SW480 (cell line): ENCODE data around the gene KCNJ9.

Experiments
- DNase-seq: peaks from one replicate; pipeline ENCODE4 v3.0.0-alpha.2; 2016; ENCODE audit warnings: low spot score

Gene KCNJ9

DNA sequence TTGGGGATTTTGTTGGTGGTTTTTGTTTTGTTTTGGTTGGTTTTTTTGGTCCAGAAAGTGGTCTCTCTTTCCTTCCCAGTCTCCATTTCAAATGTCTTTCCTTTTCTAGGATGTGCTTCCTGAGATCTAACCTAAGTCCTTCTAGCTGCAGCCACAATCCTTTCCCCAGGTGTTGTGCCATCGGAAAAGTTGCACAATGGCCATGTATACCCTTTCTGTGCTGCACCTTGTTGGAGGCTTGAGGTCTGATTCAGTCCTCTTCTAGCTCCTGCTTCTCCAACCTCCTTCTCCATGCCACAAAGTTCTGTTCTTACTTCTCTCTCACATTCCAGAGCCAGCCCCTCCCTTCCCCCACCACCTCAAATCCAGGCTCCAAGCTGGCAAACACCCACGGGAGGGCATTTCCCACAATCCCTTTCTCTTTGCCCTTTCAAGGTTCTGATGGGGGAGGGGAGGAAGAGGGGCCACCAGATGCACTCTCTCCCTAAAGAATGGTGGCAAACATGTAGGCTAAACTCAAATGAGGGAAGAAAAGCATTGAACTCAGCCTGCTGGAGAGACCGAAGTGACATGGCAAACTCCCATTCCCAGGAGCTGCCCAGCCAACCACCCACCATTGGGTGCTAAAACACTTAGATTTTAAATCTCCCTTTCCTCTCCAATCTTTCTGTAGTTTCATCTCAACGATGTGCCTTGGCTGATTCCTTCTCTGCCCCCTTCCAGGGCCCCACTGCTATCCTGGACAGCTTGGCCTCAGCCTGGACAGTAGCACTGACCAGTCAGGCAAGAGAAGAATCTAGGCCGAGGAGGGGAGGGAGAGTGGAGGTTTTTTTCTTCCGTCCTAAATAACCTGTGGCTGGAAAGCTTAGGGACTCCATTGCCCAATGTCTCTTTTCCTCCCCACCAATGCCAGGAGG, 14.3 kb upstream of the KCNJ9 start:
- no peak for DNase-seq

DNA sequence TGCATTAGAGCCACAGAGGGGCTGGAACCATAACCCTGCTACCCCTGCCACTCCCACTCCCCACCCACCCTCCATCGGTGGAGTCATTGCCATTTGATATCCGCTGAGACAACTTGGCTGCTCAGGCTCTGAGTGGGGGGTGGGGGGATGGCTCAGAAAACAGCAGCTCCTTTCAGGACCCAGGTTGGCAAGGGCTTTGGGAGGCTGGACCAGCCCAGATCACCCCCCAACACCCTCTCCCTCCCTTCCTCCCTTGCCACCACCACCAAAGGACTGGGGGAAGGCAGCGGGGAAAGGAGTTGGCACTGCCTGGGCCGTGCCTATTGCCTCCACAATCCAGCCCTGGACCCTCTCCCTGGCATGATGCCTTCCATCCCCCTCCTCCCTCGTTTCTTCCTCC, 13.1 kb upstream of the KCNJ9 start:
- no peak for DNase-seq

DNA sequence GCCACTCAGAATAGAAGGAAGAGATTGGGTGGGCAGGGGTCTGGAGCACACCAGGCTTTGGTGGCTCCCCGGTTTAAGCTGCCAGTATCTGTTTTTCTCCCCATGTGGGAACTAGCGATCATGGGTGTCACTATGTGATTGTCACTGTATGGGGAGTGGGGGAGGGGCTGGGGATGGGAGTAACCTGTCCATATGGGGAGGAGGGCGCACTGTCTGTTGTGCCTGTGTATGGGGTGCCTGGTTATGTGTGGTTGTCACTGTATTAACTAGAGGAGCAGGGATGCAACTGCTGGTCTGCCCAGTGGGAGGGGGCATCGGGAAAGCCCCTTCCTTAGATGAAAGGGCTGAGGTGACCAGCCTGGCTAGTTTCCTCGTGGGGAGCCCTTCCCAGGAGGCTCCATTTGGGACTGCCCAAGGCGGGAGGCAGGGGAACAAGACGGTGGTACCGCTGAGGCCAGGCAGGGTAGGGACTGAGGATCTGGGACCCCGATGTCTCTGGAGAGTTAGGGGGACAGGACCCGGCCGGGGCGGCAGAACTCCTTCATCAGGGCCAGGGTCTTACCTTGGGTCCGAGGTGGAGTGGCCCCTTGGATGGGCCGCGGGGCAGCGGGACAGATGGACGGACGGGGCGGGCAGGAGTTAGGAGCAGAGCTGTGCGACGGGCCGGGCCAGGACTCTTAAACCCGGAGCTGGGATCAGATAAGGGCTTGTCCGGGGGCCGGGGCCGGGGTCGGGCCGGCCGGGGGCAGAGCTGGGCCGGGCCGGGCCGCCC, 11.7 kb upstream of the KCNJ9 start, which contains the start of gene KCNJ10:
Gene KCNJ10, minus strand, starts transcription at position 701 of the 772 bp plus-strand sequence. CDS start 27,628 bp downstream, outside the sequence.
- DNase-seq: no peak

DNA sequence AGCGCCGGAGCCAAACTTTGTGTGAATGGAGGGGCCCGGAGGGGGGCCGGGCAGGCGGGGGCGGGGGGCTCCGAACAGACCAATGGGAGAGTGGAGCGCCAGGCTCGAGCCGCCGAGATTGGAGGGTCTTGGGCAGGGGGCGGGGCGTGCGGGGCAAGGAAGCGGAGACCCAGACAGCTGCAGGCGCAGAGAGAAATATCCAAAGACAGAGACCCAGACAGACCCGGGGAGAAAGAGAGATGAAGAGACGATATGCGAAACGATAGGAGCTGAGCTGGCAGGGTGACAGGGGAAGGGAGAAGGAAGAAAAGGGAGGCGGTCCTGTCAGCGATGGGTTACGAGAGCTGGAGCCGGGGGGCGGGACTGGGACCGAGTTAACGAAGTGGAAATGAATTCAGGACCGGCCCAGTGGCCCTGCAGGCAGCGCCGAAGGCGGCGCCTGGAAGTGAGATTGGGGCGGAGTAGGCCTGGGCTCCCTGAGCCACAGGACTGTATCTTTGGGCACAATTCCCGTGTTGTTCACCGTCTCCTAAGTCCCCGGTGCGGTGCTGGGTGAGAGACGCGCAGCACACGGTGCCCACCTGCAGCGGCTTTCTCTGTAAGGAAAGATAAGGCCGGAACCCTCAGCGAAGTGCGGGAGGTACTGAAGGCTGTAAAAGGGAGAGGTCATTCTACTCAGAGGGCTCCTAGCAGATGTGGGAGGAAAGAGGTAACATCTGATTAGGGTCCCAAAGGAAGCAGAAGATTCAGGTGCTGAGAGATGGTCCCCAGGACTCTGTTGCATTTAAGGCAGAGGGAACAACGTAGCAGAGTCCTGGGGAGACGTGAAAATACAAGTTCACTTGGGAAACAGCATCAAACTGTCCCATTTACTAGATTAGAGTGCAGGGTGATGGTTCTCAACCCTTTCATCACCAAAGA, 10.8 kb upstream of the KCNJ9 start:
- peak; percentile 59 for DNase-seq

DNA sequence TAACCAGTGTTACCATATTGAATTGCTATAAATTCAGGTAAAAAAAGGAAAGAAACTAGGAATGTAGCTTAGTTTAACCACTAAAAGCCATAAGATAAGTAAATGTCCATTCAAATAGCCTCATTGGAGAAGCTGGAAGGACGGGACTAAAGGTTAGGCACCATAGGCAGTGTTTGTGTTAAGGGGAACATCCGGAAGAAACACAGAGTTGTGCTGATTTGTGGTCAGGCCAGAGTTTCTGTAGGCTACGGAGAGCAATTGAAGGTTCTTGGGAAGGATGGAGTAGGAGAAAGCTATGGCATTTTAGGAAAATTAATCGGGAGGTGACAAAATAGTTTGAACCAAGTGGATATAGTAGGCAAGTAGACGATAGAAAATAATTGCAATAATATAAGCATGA, 10.0 kb upstream of the KCNJ9 start:
- no peak for DNase-seq

DNA sequence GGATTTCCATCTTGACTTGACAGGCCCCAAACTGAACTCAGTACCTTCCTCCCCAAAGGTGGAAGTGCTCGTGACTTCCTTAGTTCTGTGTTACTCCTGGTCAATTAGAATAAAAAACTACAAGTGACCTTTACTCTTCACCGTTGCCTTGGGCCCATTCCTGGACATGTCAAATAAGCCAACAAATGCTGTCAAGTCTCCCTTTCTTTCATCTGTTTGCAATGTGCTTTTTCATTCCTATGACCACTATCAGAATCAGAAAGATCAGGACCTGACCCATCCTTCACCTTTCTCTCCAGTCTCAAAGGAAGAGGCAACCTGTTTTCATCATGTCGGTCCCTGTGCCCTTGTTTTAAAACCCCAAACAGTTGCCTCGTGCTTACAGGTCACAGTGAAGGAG, 6.5 kb upstream of the KCNJ9 start:
- DNase-seq: no peak

DNA sequence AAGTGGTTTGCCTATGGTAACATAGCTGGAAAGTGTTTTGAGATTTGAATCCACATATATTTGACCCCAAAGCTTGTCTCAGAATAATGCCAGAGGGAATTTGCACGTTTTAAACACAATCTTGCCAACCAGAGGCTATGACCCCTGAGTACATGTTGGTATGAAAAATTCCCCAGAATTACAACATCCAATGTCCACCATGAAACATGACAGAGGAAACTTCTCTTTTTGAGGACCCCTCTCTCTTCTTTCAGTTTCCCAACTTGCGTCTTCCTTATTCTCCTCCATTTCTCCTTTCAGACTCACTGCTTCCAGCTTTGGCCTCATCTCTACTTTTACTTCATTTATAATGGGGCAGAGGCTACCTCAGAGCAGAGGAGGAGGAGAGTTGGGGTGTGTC, 5.5 kb upstream of the KCNJ9 start:
- DNase-seq: no peak

DNA sequence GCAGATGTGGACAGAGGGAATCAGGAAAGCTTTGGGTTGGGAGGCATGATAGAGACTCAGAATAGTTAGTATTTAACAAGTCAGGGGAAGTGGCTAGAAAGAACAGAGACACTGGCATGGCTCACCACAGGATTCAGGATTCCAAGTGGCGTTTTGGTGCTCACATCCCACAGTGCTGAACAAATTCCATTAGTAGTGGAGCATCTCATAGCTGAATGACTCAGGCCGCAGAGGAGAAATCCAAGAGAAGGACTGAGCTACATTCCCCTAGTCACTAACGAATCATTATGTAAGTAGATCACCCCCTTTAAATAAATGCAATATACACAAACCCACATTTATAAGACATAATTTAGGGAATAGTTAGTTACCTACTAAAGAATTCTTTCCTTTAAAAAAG, 5.0 kb upstream of the KCNJ9 start:
- DNase-seq: no peak

DNA sequence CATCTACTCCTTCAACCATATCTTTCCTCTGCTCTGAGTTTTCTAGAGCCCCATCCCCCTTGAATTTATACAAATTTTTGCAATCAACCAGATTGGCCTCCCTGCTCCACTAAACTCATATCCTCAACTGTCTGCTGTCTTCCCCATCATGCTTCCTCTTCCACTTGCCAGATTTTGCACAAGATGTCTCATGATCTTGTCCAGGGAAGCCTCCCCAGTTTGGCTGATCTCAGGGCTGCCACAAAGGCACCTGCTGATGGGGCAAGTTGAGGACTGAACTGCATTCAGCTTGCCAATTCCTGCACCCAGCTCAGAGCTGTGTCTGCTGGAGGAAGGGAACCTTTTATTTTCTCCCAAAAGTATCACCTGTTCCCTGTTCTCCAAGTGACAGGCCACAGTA, 3.9 kb upstream of the KCNJ9 start:
- DNase-seq: no peak

DNA sequence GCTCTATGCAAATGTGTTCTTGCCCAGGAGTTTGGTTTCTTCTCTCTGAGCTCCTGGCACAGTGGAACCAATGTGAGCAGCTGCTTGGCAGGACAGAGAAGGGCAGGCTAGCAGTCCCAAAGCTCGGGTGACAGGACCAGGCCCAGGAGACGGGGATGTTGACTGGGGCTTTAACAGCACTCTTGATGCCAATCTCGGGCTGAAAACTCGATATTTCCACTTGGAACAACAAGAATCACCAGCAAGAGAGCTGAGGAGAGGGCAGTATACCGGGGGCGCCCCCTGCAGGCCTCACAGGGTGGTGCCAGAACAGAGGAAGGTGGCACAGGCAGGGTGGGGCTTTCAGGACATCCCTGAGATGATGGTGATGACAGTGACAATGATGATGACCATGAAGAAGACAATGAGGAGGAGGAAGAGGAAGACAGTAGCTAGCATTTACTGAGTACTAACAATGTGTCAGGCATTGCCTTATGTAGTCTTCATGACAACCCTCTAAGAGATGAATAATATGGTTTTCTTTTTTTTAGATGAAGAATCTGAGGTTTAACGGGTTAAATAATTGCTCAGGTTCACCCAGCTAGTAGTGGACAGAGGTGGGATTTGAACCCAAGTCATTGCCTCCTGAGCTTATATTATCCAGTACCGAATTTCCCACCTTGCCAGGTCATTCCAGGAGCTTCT, 2.7 kb upstream of the KCNJ9 start:
- peak; percentile 45 for DNase-seq

DNA sequence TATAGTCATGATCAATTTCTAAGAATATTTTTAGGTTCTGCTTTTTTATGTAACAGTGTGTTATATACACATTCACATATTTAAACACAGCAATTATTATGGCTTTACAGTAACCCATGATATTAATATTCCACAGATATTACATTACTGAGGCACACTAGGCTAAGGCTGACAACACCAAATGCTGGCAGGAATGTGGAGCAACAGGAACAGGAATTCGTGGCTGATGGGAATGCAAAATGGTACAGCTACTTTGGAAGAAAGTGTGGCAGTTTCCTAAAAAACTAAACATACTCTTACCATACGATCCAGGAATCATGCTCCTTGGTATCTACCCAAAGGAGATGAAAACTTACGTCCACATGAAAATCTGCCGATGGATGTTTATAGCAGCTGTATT, 1.9 kb upstream of the KCNJ9 start:
- DNase-seq: no peak

DNA sequence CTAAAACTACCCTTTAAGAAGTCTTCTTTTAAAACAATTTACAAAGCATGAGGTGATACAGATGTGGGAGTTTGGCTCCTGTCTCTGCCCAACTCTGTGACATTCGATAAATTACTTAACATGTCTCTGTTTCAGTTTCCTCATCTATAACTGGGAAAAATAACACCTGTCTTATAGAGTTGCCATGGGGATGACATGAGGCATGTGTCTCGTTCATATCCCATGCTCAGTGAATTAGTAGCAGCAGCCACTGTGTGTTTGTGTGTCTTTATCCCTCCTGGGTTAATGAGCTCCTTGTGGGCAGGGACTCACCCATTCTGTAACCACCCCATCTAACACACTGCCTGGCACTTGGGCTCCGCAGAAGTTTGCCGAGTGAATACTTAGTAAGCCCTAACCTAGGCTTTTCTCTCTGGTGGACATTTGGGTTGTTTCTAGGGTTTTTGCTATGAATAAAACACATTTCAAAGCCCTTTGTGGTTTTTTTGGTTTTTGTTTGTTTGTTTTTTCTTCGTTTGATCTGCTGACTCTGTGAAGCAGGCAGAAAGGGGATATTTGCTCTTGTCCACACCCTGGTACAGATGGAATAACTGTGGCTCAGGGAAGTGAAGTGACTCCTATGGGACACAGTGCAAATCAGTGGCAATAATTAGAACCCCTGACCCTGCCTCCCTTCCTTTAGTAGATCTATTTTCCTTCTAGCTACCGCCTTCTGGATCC, 797 bp upstream of the KCNJ9 start:
- DNase-seq: peak; percentile 81

DNA sequence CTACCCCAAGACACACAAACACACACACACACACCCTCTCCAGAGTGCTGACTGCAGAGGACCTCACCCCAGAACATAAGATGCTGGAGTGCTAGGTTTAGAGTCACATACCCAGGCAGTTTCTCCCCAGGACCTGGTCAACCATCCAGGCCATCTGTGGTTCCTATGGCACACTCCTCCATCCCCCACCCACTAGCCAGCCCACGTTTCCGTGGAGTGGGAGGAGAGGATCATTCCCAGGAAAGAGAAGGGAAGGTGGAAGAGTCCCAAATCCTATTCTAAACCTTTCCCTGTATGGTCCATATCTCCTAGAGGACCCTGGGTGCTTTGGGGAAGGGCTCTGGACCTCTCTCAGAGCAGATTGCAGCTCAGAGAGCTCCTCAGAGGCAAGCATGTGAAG, 1.1 kb downstream of the KCNJ9 start:
- no peak for DNase-seq

DNA sequence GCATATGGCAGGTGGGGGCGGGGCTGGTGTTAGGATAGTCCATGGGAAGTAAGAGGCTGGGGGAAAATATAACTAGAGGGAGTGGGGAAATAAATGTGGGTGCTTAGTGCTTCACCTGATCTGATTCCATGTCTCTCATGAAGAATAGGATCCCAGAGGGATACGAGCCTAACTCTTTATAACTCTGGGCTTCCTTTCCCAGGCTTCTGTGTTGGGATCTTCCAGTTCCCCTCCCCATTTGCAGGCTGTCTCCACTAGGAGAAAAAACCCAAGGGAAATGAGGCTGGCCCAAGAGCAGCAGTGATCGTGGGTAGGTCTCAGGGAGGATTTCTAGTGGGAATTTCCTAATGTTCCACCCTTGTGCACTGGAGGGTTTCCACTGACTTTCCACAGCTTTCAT, 1.6 kb downstream of the KCNJ9 start:
- no peak for DNase-seq

DNA sequence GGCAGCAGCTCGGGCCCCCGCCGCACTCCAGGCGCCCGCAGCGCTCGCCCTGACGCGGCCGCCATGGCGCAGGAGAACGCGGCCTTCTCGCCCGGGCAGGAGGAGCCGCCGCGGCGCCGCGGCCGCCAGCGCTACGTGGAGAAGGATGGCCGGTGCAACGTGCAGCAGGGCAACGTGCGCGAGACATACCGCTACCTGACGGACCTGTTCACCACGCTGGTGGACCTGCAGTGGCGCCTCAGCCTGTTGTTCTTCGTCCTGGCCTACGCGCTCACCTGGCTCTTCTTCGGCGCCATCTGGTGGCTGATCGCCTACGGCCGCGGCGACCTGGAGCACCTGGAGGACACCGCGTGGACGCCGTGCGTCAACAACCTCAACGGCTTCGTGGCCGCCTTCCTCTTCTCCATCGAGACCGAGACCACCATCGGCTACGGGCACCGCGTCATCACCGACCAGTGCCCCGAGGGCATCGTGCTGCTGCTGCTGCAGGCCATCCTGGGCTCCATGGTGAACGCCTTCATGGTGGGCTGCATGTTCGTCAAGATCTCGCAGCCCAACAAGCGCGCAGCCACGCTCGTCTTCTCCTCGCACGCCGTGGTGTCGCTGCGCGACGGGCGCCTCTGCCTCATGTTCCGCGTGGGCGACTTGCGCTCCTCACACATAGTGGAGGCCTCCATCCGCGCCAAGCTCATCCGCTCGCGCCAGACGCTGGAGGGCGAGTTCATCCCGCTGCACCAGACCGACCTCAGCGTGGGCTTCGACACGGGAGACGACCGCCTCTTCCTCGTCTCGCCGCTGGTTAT, 2.8 kb downstream of the KCNJ9 start:
- DNase-seq: no peak

DNA sequence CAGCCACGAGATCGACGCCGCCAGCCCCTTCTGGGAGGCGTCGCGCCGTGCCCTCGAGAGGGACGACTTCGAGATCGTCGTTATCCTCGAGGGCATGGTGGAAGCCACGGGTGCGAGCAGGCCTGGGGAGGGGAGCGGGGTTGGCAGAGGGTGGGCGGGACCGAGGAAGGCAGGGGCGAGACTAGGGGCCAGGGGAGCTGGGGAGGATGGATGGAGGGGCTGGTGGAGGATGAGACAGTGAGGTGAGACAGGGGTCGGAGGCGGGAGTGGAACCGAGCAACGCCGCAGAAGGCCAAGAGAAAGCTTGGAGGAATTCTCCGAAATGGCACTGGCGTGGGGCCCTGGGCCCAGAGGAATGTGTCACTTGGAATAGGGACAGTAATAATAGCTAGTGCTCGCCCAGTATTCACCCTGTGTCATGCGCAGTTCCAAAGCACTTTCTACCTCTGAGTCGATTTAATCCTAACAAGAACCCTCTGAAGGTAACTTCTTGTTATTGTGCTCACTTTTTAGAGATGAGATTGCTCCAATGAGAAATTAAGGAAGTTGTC, 3.5 kb downstream of the KCNJ9 start:
- no peak for DNase-seq

DNA sequence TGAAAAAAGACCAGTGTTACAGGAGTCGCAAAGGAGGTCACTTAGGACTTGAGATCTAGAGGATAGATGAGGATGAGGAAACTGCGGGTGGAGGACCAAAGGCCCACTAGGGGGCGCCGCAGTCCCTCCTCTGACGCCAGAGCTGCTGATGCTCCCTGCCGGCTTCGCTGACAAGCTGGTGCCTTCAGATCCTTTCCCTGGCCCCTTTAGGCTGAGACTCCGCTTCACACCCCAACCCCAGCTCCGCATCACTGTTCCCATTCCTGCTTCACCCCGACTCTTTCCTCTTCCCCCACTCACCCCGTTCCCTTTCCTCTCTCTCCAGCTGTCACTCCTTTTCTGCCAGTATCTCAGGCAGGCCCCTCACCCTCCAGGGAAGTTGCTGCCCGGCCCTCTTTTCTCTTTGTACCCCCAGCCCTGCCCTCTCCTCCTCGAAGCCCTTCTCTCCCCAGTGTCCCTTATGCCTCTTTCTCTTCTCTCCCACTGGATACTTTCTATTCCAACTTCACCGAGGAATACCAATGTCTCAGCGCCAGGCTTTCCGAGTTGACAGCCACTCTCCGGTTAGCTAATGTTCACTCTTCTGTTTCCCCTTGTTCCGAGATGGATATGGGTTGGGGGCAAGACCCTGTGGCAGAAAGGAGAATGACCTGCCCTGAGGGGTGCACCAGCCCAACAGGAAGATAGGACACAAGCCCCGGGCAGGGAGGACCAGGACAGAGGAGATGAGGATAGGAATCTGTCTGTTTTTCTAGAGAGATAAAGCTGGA, 4.5 kb downstream of the KCNJ9 start:
- DNase-seq: peak; percentile 61

DNA sequence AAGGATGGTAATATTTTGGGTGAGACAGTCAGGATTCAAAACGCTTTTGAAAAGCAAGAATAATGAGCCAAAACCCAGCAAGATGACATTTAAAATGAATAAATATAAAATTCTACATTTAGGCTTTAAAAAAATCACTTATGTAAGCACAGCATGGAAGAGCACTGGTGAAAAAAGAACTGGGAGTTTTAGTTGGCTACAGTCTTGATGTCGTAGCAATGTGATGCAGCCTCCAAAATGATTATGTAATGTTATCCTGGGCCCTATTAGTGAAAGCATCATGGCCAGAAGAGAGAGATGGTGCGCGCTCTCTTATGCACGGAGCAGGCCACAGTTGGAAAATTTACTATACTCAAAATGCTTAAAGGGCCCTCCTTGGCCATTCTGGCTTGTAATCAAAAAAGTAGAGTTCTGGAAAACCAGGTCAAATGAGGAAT, 5.1 kb downstream of the KCNJ9 start:
- DNase-seq: no peak

DNA sequence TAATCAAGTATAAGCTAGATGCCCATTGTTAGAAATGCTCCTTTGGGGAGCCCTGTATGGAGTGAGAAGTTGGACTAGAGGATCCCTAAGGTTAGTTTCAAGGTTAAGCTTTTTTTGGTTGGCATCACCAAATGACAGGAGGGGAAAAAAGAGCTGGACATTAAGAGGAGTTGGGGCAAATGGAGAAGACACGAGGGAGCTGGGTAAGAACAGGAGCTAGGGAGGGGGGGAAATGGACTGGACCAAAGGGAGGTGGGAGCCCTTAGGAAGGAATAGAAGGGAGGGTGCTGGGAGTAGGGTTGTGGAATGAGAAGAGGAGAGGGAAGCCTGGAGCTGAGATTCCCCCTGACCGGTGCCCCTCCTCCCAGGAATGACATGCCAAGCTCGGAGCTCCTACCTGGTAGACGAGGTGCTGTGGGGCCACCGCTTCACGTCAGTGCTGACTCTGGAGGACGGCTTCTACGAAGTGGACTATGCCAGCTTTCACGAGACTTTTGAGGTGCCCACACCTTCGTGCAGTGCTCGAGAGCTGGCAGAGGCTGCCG, 5.9 kb downstream of the KCNJ9 start:
- DNase-seq: no peak
